Memory B cell (primary cell): ENCODE data around the gene B3GAT3.

Source experiments
- ATAC-seq: fragments of 150-1000 bp; cut with Tn5 transposase; 2 replicates; pipeline ENCODE4 v1.10.0; 2021; ENCODE audit warnings: low read depth, mild to moderate bottlenecking, moderate library complexity
- DNase-seq, 2 donors: peaks; one replicate each; pipeline ENCODE4 v3.0.0; 2022; ENCODE audit warnings: low spot score in 2 of 2
- H3K27ac Mint-ChIP-seq: one replicate; pipeline ENCODE4 v1.8.0; 2022; ENCODE audit warnings: mild to moderate bottlenecking, moderate library complexity, mixed read lengths
- H3K27me3 Mint-ChIP-seq: one replicate; pipeline ENCODE4 v1.8.0; 2022; ENCODE audit warnings: mixed read lengths
- H3K36me3 Mint-ChIP-seq: one replicate; pipeline ENCODE4 v1.8.0; 2022; ENCODE audit warnings: mild to moderate bottlenecking, mixed read lengths
- H3K4me1 Mint-ChIP-seq: one replicate; pipeline ENCODE4 v1.8.0; 2022; ENCODE audit warnings: mixed read lengths
- H3K4me3 Mint-ChIP-seq: one replicate; pipeline ENCODE4 v1.8.0; 2022; ENCODE audit warnings: mild to moderate bottlenecking, moderate library complexity, mixed read lengths
- H3K9me3 Mint-ChIP-seq: one replicate; pipeline ENCODE4 v1.8.0; 2022; ENCODE audit warnings: mixed read lengths

B3GAT3 gene

GRCh38 chr11:62603776-62604299 lies 17.9 kb downstream of the B3GAT3 start:
- H3K4me1 Mint-ChIP-seq: peaks cover 34% of the 10 kb centered on the region
- H3K9me3 Mint-ChIP-seq: no peaks in the 10 kb centered on the region
- ATAC-seq (no peak), DNase-seq (no peak)
- peak overlapping the region; percentile 39 for H3K27ac Mint-ChIP-seq
- H3K36me3 Mint-ChIP-seq: peaks cover 27% of the 10 kb centered on the region
- no peaks in the 10 kb centered on the region for H3K27me3 Mint-ChIP-seq
- peak overlapping the region; percentile 65 for H3K4me3 Mint-ChIP-seq

GRCh38 chr11:62603072-62603408 lies 18.7 kb downstream of the B3GAT3 start:
- Mint-ChIP-seq H3K9me3 (no peaks in the 10 kb centered on the region), H3K27me3 (no peaks in the 10 kb centered on the region), H3K27ac (peak overlapping the region; percentile 39), H3K4me1 (peaks cover 39% of the 10 kb centered on the region), H3K36me3 (peaks cover 32% of the 10 kb centered on the region), H3K4me3 (peak overlapping the region; percentile 65)
- DNase-seq (no peak), ATAC-seq (no peak)

GRCh38 chr11:62602141-62603071 lies 19.4 kb downstream of the B3GAT3 start:
- no peak for ATAC-seq
- H3K4me3 Mint-ChIP-seq: peak overlapping the region; percentile 94
- H3K4me1 Mint-ChIP-seq: peaks cover 36% of the 10 kb centered on the region

GRCh38 chr11:62601372-62602140 lies 20.2 kb downstream of the B3GAT3 start, which contains the start of gene MTA2:
MTA2 (minus strand) TSS chr11:62601865; CDS start chr11:62601450, 415 bp downstream.
- peaks cover 39% of the 10 kb centered on the region for H3K4me1 Mint-ChIP-seq

More at GRCh38 chr11:62602141-62603071, 19.4 kb downstream of the B3GAT3 start:
- peaks cover 32% of the 10 kb centered on the region for H3K36me3 Mint-ChIP-seq
- DNase-seq: peak in 1 of 2 donors; percentile 39
- no peaks in the 10 kb centered on the region for H3K9me3 Mint-ChIP-seq
- peak overlapping the region; percentile 80 for H3K27ac Mint-ChIP-seq
- no peaks in the 10 kb centered on the region for H3K27me3 Mint-ChIP-seq

GRCh38 chr11:62601122-62601371 lies 20.7 kb downstream of the B3GAT3 start:
- Mint-ChIP-seq H3K27ac (peak overlapping the region; percentile 80), H3K4me3 (peak overlapping the region; percentile 94), H3K9me3 (no peaks in the 10 kb centered on the region), H3K4me1 (peaks cover 39% of the 10 kb centered on the region), H3K36me3 (peaks cover 36% of the 10 kb centered on the region), H3K27me3 (no peaks in the 10 kb centered on the region)
- DNase-seq (no peak), ATAC-seq (no peak)

More at GRCh38 chr11:62601372-62602140, 20.2 kb downstream of the B3GAT3 start, which contains the start of gene MTA2:
- ATAC-seq: peak; percentile 74
- Mint-ChIP-seq H3K9me3 (no peaks in the 10 kb centered on the region), H3K36me3 (peaks cover 36% of the 10 kb centered on the region), H3K27ac (peak within 1 kb of the TSS; percentile 80), H3K4me3 (peak within 1 kb of the TSS; percentile 94), H3K27me3 (no peaks in the 10 kb centered on the region)
- peak; percentile 100 for DNase-seq

GRCh38 chr11:62600367-62601121 lies 21.2 kb downstream of the B3GAT3 start:
- H3K27me3 Mint-ChIP-seq: no peaks in the 10 kb centered on the region
- no peak for DNase-seq
- H3K36me3 Mint-ChIP-seq: peaks cover 39% of the 10 kb centered on the region
- H3K4me1 Mint-ChIP-seq: peaks cover 39% of the 10 kb centered on the region
- peak overlapping the region; percentile 94 for H3K4me3 Mint-ChIP-seq
- peak overlapping the region; percentile 80 for H3K27ac Mint-ChIP-seq
- H3K9me3 Mint-ChIP-seq: no peaks in the 10 kb centered on the region
- no peak for ATAC-seq

GRCh38 chr11:62599901-62600300 lies 21.9 kb downstream of the B3GAT3 start:
- H3K27me3 Mint-ChIP-seq: no peaks in the 10 kb centered on the region
- H3K36me3 Mint-ChIP-seq: peaks cover 41% of the 10 kb centered on the region
- H3K9me3 Mint-ChIP-seq: no peaks in the 10 kb centered on the region
- no peak for DNase-seq
- H3K4me3 Mint-ChIP-seq: peak overlapping the region; percentile 94
- peaks cover 37% of the 10 kb centered on the region for H3K4me1 Mint-ChIP-seq
- no peak for ATAC-seq
- H3K27ac Mint-ChIP-seq: peak overlapping the region; percentile 80

- peak overlapping the region; percentile 80 for H3K27ac Mint-ChIP-seq
- no peaks in the 10 kb centered on the region for H3K27me3 Mint-ChIP-seq
- no peaks in the 10 kb centered on the region for H3K9me3 Mint-ChIP-seq
- H3K4me1 Mint-ChIP-seq: peaks cover 37% of the 10 kb centered on the region
- H3K4me3 Mint-ChIP-seq: peak overlapping the region; percentile 94
- peak; percentile 74 to 88 for DNase-seq
- peak; percentile 70 for ATAC-seq
- H3K36me3 Mint-ChIP-seq: peaks cover 44% of the 10 kb centered on the region
Observed at GRCh38 chr11:62599069-62599696, 22.6 kb downstream of the B3GAT3 start.

GRCh38 chr11:62595124-62595523 lies 26.7 kb downstream of the B3GAT3 start:
- Mint-ChIP-seq H3K4me3 (no peak overlapping the region), H3K9me3 (no peaks in the 10 kb centered on the region), H3K27ac (no peak overlapping the region), H3K27me3 (no peaks in the 10 kb centered on the region), H3K36me3 (peaks cover 44% of the 10 kb centered on the region), H3K4me1 (peaks cover 43% of the 10 kb centered on the region)
- no peak for DNase-seq
- ATAC-seq: no peak

GRCh38 chr11:62593434-62594044 lies 28.2 kb downstream of the B3GAT3 start:
- Mint-ChIP-seq H3K9me3 (no peaks in the 10 kb centered on the region), H3K36me3 (peaks cover 34% of the 10 kb centered on the region), H3K4me3 (peak overlapping the region; percentile 59), H3K27me3 (no peaks in the 10 kb centered on the region), H3K4me1 (peaks cover 30% of the 10 kb centered on the region), H3K27ac (no peak overlapping the region)
- ATAC-seq (no peak), DNase-seq (peak; percentile 52 to 54)

- Mint-ChIP-seq H3K9me3 (no peaks in the 10 kb centered on the region), H3K4me1 (peaks cover 25% of the 10 kb centered on the region), H3K27me3 (no peaks in the 10 kb centered on the region), H3K4me3 (no peak overlapping the region), H3K27ac (no peak overlapping the region), H3K36me3 (peaks cover 30% of the 10 kb centered on the region)
- DNase-seq: no peak
- ATAC-seq: no peak
Observed at GRCh38 chr11:62592989-62593421, 28.8 kb downstream of the B3GAT3 start.

GRCh38 chr11:62592146-62592815 lies 29.5 kb downstream of the B3GAT3 start:
- Mint-ChIP-seq H3K9me3 (no peaks in the 10 kb centered on the region), H3K27ac (peak overlapping the region; percentile 93), H3K4me3 (peak overlapping the region; percentile 88), H3K27me3 (no peaks in the 10 kb centered on the region), H3K4me1 (peaks cover 21% of the 10 kb centered on the region), H3K36me3 (peaks cover 23% of the 10 kb centered on the region)
- ATAC-seq (no peak), DNase-seq (no peak)
